ENCODE measurements around the gene HYKK. TPM values are rescaled to one million over a fixed set of nuclear protein-coding genes. Genes with fewer than 3 reads are reported as not detected.

HYKK gene
- total RNA-seq, result 1.6 TPM
- 1 to 10 TPM; 2.6 to 4.1 (median 3.3) TPM for polyA plus RNA-seq

DNA sequence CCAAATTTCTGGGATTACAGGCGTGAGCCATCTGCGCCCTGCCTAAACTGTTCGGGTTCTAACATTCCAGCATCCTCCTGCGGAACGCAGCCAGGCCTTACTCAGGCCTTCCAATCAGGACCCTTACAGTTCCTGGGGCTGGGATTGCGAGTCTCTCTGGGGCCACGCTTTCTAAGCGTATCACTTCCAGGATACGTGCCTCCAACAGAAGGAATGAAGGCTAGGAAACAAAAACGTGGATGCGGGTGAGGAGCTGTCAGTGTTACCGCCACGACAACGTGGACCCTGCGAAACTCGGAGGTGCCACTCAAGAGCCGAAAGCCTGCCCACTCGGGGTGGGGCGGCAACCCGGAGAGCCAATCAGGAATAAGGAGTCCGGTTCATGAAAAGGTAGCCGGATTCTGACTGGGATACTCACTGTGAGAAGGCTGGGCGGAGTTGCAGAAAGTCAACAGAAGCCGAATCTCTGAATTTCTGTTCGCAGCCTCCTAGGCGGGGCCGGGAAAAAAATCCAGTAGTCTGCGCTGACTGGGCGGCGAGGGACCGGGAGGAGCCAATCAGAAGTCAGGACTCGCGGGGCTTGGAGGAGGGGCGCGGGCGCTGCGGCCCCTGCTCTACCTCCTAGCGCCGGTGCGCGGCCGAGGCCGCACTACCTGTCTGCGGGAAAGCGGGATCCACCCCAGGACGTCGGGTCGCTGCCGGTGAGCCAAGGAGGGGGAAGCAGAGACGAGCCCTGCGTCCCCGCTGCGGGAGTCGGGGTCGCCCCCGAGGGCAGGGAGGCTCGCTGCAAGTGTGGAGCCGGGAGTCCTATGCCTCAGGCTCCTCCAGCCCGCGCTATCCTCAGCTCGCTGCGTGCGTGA lies at the start of gene HYKK:
Gene HYKK (plus strand): TSS at position 607 of the 860 bp plus-strand sequence. CDS start 5,512 bp downstream, outside the sequence.
- peak within 1 kb of the TSS; percentile 67 to 93 (median 82) for H3K4me3 Mint-ChIP-seq
- peaks cover 9 to 29% (median 11%) of the 10 kb centered on the region in 4 donors for H3K4me1 Mint-ChIP-seq
- no peak within 1 kb of the TSS for H3K27ac ChIP-seq (ENCODE audit: insufficient read depth, low read length, poor library complexity, severe bottlenecking)
- H3K27me3 Mint-ChIP-seq, result peaks cover 15% of the 10 kb centered on the region
- ATAC-seq (ENCODE audit: low read depth in 2 of 2), result peak; percentile 76 to 77
- H3K4me3 ChIP-seq (ENCODE audit: low read depth, low read length), result peak within 1 kb of the TSS; percentile 45
- peaks cover 0 to under 1% (median 0%) of the 10 kb centered on the region in 7 donors for H3K9me3 Mint-ChIP-seq
- H3K36me3 ChIP-seq (ENCODE audit: control insufficient read depth, insufficient read depth, low read length), result no peaks in the 10 kb centered on the region
- DNase-seq, result peak; percentile 55 to 88 (median 64)
- H3K27me3 ChIP-seq (ENCODE audit: control insufficient read depth, insufficient read depth, low read length), result peaks cover 4% of the 10 kb centered on the region
- no peaks in the 10 kb centered on the region for H3K9me3 ChIP-seq (ENCODE audit: control insufficient read depth in 2 of 2, low read length in 2 of 2)
- H3K36me3 Mint-ChIP-seq, result peaks cover under 1% of the 10 kb centered on the region
- H3K4me1 ChIP-seq (ENCODE audit: control insufficient read depth, insufficient read depth, low read length, poor library complexity, severe bottlenecking), result peaks cover 27% of the 10 kb centered on the region
- peak within 1 kb of the TSS; percentile 61 to 83 (median 82) for H3K27ac Mint-ChIP-seq

DNA sequence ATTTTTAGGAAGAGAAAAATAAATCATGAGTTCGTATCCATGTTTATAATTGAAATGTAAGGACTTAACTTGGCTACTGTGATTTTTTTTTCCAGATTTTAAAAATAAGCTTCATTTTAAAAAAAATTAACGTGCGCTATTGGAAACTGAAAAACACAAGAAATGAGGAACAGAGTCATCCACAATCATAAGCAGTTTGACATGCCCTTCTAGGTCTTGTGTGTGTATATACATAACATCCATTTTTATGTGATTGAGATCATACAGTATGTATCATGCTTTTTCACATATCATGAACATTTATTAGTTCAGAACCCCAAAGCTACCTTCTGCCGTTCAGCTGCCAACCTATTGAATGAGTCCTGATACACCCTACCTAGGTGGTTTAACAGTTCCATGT lies 46.6 kb upstream of the HYKK start:
- no peaks in the 10 kb centered on the region for H3K27me3 ChIP-seq (ENCODE audit: control insufficient read depth, insufficient read depth, low read length)
- no peak overlapping the region for H3K4me3 ChIP-seq (ENCODE audit: low read depth, low read length)
- H3K27me3 Mint-ChIP-seq, result no peaks in the 10 kb centered on the region
- peaks cover 18% of the 10 kb centered on the region for H3K36me3 Mint-ChIP-seq
- H3K9me3 Mint-ChIP-seq, result no peaks in the 10 kb centered on the region
- H3K27ac Mint-ChIP-seq, result peak overlapping the region; percentile 14 to 80 (median 21)
- H3K4me1 ChIP-seq (ENCODE audit: control insufficient read depth, insufficient read depth, low read length, poor library complexity, severe bottlenecking), result peaks cover 10% of the 10 kb centered on the region
- peaks cover 35% of the 10 kb centered on the region for H3K36me3 ChIP-seq (ENCODE audit: control insufficient read depth, insufficient read depth, low read length)
- H3K27ac ChIP-seq (ENCODE audit: insufficient read depth, low read length, poor library complexity, severe bottlenecking), result peak overlapping the region; percentile 24
- ATAC-seq (ENCODE audit: low read depth in 2 of 2) (no peak), DNase-seq (no peak)
- H3K4me3 Mint-ChIP-seq, result no peak overlapping the region
- H3K9me3 ChIP-seq (ENCODE audit: control insufficient read depth in 2 of 2, low read length in 2 of 2), result no peaks in the 10 kb centered on the region
- peaks cover 46 to 65% (median 55%) of the 10 kb centered on the region in 4 donors for H3K4me1 Mint-ChIP-seq

GRCh38 chr15:78461171-78461888 lies 46.0 kb upstream of the HYKK start:
- Histone ChIP-seq H3K27ac (ENCODE audit: insufficient read depth, low read length, poor library complexity, severe bottlenecking) (peak overlapping the region; percentile 24), H3K4me1 (ENCODE audit: control insufficient read depth, insufficient read depth, low read length, poor library complexity, severe bottlenecking) (peaks cover 10% of the 10 kb centered on the region), H3K27me3 (ENCODE audit: control insufficient read depth, insufficient read depth, low read length) (no peaks in the 10 kb centered on the region), H3K36me3 (ENCODE audit: control insufficient read depth, insufficient read depth, low read length) (peaks cover 40% of the 10 kb centered on the region), H3K9me3 (ENCODE audit: control insufficient read depth in 2 of 2, low read length in 2 of 2) (no peaks in the 10 kb centered on the region), H3K4me3 (ENCODE audit: low read depth, low read length) (peak overlapping the region; percentile 22)
- Mint-ChIP-seq H3K27ac (peak overlapping the region; percentile 14 to 80 (median 28)), H3K27me3 (no peaks in the 10 kb centered on the region), H3K36me3 (peaks cover 19% of the 10 kb centered on the region), H3K9me3 (no peaks in the 10 kb centered on the region), H3K4me1 (peaks cover 40 to 59% (median 50%) of the 10 kb centered on the region in 4 donors), H3K4me3 (peak overlapping the region in 2 of 4 donors; percentile 46 to 61)
- DNase-seq (peak in 2 of 3 donors; percentile 24 to 51), ATAC-seq (ENCODE audit: low read depth in 2 of 2) (peak; percentile 76 to 85)

DNA sequence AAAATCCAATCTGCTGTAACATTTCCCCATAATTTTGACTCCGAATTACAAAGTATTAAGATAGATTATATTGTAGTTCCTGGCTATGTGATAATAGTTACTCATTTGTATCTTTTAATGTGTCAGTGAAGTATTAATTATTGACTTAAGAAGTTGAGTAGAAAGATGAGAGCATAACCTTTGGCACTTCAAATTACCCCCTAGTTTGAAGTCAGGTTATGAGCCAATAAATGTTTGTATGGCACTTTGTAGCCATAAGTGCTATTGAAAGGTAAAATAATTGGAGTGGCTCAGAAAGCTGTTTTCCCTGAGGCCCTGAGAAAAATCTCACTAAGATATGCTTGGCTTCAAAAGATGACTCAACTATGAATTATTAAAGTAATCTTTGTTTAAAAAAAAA lies 38.3 kb upstream of the HYKK start:
- Mint-ChIP-seq H3K4me1 (peaks cover 0 to 5% (median 3%) of the 10 kb centered on the region in 4 donors), H3K36me3 (peaks cover 22% of the 10 kb centered on the region), H3K4me3 (no peak overlapping the region), H3K27ac (peak overlapping the region in 1 of 3 donors; percentile 65), H3K9me3 (no peaks in the 10 kb centered on the region), H3K27me3 (no peaks in the 10 kb centered on the region)
- no peaks in the 10 kb centered on the region for H3K9me3 ChIP-seq (ENCODE audit: control insufficient read depth in 2 of 2, low read length in 2 of 2)
- no peak for ATAC-seq (ENCODE audit: low read depth in 2 of 2)
- H3K27ac ChIP-seq (ENCODE audit: insufficient read depth, low read length, poor library complexity, severe bottlenecking), result no peak overlapping the region
- H3K4me3 ChIP-seq (ENCODE audit: low read depth, low read length), result no peak overlapping the region
- no peaks in the 10 kb centered on the region for H3K4me1 ChIP-seq (ENCODE audit: control insufficient read depth, insufficient read depth, low read length, poor library complexity, severe bottlenecking)
- no peaks in the 10 kb centered on the region for H3K27me3 ChIP-seq (ENCODE audit: control insufficient read depth, insufficient read depth, low read length)
- DNase-seq, result no peak
- peaks cover 85% of the 10 kb centered on the region for H3K36me3 ChIP-seq (ENCODE audit: control insufficient read depth, insufficient read depth, low read length)

DNA sequence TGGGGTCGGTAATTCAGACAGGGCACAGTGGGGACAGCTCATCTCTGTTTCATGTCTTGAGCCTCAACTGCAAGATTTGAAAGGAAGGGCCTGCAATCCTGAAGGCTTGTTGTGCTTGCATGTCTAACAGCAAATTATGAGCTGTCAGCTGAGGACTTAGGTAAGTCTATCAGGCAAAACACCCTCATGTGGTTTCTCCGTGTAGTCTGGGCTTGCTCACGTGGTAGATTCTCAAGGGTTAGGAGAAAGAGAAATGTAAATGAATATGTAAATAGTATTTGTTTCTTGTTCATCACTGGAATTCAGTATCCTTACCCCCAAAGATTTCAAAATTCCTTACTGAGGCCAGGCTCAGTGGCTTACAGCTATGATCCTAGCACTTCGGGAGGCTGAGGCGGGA lies 30.1 kb upstream of the HYKK start:
- Histone ChIP-seq H3K9me3 (ENCODE audit: control insufficient read depth in 2 of 2, low read length in 2 of 2) (no peaks in the 10 kb centered on the region), H3K4me3 (ENCODE audit: low read depth, low read length) (no peak overlapping the region), H3K27ac (ENCODE audit: insufficient read depth, low read length, poor library complexity, severe bottlenecking) (no peak overlapping the region), H3K27me3 (ENCODE audit: control insufficient read depth, insufficient read depth, low read length) (no peaks in the 10 kb centered on the region), H3K36me3 (ENCODE audit: control insufficient read depth, insufficient read depth, low read length) (peaks cover 68% of the 10 kb centered on the region), H3K4me1 (ENCODE audit: control insufficient read depth, insufficient read depth, low read length, poor library complexity, severe bottlenecking) (no peaks in the 10 kb centered on the region)
- no peak for DNase-seq
- H3K4me3 Mint-ChIP-seq, result no peak overlapping the region
- ATAC-seq (ENCODE audit: low read depth in 2 of 2), result no peak
- H3K4me1 Mint-ChIP-seq, result peaks cover 0 to 4% (median 0%) of the 10 kb centered on the region in 4 donors
- no peaks in the 10 kb centered on the region for H3K9me3 Mint-ChIP-seq
- peaks cover 10% of the 10 kb centered on the region for H3K36me3 Mint-ChIP-seq
- no peaks in the 10 kb centered on the region for H3K27me3 Mint-ChIP-seq
- peak overlapping the region in 1 of 3 donors; percentile 40 for H3K27ac Mint-ChIP-seq

DNA sequence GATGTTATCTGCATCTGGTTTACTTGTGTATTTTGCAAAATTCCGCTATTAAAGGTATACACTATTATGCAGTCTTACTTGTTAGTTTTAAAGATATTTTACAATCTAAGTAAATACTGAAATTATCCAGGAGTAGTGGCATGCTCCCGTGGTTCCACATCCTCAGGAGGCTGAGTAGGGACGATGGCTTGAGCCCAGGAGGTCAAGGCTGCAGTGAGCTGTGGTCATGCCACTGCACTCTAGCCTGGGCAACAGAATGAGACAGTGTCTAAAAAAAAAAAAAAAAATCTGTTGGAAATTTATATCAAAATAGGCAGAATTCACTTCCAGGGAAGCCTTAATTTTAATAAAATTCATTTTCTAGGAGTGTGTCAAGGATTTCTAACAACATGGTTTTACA lies 27.7 kb upstream of the HYKK start:
- Mint-ChIP-seq H3K4me3 (no peak overlapping the region), H3K9me3 (no peaks in the 10 kb centered on the region), H3K27ac (no peak overlapping the region), H3K4me1 (no peaks in the 10 kb centered on the region), H3K36me3 (peaks cover 16% of the 10 kb centered on the region), H3K27me3 (no peaks in the 10 kb centered on the region)
- DNase-seq, result no peak
- ATAC-seq (ENCODE audit: low read depth in 2 of 2), result no peak
- Histone ChIP-seq H3K9me3 (ENCODE audit: control insufficient read depth in 2 of 2, low read length in 2 of 2) (no peaks in the 10 kb centered on the region), H3K27ac (ENCODE audit: insufficient read depth, low read length, poor library complexity, severe bottlenecking) (no peak overlapping the region), H3K4me1 (ENCODE audit: control insufficient read depth, insufficient read depth, low read length, poor library complexity, severe bottlenecking) (no peaks in the 10 kb centered on the region), H3K27me3 (ENCODE audit: control insufficient read depth, insufficient read depth, low read length) (no peaks in the 10 kb centered on the region), H3K4me3 (ENCODE audit: low read depth, low read length) (no peak overlapping the region), H3K36me3 (ENCODE audit: control insufficient read depth, insufficient read depth, low read length) (peaks cover 67% of the 10 kb centered on the region)

- Histone ChIP-seq H3K36me3 (ENCODE audit: control insufficient read depth, insufficient read depth, low read length) (peaks cover 66% of the 10 kb centered on the region), H3K4me3 (ENCODE audit: low read depth, low read length) (no peak overlapping the region), H3K9me3 (ENCODE audit: control insufficient read depth in 2 of 2, low read length in 2 of 2) (no peaks in the 10 kb centered on the region), H3K27me3 (ENCODE audit: control insufficient read depth, insufficient read depth, low read length) (no peaks in the 10 kb centered on the region), H3K27ac (ENCODE audit: insufficient read depth, low read length, poor library complexity, severe bottlenecking) (no peak overlapping the region), H3K4me1 (ENCODE audit: control insufficient read depth, insufficient read depth, low read length, poor library complexity, severe bottlenecking) (no peaks in the 10 kb centered on the region)
- no peak for DNase-seq
- Mint-ChIP-seq H3K4me3 (no peak overlapping the region), H3K27me3 (no peaks in the 10 kb centered on the region), H3K36me3 (peaks cover 26% of the 10 kb centered on the region), H3K9me3 (no peaks in the 10 kb centered on the region), H3K27ac (no peak overlapping the region), H3K4me1 (no peaks in the 10 kb centered on the region)
- ATAC-seq (ENCODE audit: low read depth in 2 of 2), result no peak
Measured at GRCh38 chr15:78481917-78482316, 25.5 kb upstream of the HYKK start.
